H54 (cell line): ENCODE measurements around the gene BPGM.

Experiments
- DNase-seq: peaks from one replicate; pipeline ENCODE4 v3.0.0; 2011; ENCODE audit warnings: low spot score, mixed read lengths; ENCODE audit not compliant: insufficient read length
- FAIRE-seq: peaks from 3 replicates; lab custom pipeline; 2011; peaks lifted over from hg19 to GRCh38; lab: Jason Lieb, UNC
- POLR2A ChIP-seq: IDR thresholded peaks from 2 replicates; pipeline ENCODE4 v1.6.1; 2011; ENCODE audit warnings: low read depth, mild to moderate bottlenecking, low read length

The BPGM gene

DNA sequence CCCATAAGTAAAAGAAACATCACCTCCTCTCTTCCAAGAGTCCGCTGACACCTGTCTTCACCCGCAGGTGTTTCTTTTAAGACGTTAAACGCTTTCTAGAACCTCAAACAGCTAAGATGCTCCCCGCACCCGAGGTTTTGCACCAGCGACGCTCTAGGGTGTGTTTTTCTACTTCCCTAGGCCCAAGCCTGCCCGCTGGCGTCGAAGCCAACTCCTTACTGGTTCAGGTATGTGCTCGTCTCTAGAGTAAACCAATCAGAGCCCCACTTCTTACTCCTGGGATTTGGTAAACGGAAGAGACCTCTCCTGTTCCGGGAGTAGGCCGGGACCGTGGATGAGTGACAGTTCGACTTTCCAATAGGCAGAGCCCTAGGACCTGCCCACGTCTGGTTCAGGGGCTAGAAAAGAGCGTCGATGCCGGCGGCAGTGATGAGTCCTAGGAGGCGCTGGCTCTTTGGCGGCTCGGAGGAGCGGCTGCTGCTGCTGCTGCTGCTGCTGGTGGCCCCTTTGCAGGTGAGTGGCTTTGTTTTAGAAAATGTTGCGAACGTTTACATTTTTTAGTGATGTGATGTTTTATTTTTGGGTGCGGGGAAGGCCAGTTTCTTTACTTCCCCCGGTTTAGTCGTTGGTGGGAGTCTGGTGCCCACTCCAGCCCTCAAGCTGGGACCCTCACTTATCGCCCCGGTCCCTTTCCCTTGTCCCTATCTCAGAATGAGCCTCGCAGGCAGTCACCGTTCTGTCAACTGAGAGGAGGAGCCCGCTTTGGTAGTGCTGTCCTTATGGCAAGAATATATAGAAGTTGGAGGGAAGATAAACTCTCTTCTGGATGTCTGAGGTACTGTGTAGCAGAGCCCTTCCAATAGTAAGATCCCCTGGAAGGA lies at the start of gene BPGM:
BPGM (plus strand) TSS at position 429 of the 881 bp plus-strand sequence. CDS start 14,655 bp downstream, outside the sequence.
- DNase-seq (peak; percentile 84), FAIRE-seq (peak; percentile 88)
- TF ChIP-seq POLR2A, result peak; percentile 88

DNA sequence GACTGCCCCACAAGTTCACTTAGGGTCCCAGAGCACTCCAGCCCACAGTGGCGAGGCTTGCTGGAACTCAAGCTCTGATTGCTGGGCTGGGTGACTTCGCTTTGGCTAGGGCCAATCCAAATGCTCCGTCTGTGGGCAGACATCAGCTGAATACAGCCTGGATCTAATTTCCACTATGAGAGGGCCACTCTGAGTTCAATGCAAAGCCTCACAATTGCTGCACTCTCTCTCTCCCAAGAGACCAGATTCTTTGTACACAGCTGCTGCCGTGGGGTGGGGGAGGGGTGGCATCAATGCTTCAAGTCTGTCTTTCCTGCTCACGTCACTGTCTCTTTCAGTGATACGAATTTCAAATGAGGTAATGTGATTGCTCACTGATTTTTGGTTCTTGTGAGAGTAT lies 47.3 kb upstream of the BPGM start:
- FAIRE-seq (no peak), DNase-seq (no peak)
- TF ChIP-seq POLR2A, result no peak

DNA sequence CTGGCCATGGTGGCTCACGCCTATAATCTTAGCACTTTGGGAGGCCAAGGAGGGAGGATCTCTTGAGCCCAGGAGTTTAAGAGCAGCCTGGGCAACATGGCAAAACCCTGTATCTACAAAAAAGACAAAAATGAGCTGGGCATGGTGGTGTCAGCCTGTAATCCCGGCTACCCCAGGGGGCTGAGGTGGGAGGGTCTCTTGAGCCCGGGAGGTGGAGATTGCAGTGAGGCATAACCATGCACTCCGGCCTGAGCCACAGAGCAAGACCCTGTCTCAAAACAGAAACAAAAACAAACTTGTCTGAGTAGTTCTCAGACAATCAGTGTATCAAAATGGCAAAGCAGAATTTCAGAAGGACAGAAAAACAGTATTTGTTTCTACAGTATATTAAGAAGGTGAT lies 45.2 kb upstream of the BPGM start:
- no peak for TF ChIP-seq POLR2A
- DNase-seq, result no peak
- no peak for FAIRE-seq

DNA sequence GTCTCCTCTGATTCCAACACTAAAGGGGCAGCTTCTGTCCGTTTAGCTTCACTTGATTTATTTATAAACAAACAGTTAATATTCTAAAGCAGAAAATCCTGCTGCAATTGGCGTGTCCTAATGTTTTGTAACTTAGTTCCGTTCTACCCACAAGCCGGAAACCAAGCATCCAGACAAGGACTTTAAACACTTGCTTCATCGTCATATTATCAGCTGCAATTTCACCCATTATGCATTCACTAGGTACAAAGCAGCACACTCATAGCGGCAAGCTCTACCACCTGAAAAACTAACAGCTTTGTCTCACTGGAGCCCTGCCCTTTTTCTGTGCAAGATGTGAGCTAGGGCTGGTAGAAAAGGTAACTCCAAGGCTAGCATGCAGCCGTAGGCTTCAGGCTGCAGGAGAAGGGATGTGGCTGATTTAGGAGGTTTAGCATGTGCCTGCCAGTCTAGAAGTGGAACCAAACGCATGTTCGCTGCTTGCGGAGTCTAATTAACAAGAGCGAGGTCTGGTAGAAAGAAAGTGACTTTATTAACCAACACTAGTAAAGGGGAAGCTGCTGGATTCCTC lies 43.7 kb upstream of the BPGM start:
- DNase-seq (no peak), FAIRE-seq (no peak)
- no peak for TF ChIP-seq POLR2A

DNA sequence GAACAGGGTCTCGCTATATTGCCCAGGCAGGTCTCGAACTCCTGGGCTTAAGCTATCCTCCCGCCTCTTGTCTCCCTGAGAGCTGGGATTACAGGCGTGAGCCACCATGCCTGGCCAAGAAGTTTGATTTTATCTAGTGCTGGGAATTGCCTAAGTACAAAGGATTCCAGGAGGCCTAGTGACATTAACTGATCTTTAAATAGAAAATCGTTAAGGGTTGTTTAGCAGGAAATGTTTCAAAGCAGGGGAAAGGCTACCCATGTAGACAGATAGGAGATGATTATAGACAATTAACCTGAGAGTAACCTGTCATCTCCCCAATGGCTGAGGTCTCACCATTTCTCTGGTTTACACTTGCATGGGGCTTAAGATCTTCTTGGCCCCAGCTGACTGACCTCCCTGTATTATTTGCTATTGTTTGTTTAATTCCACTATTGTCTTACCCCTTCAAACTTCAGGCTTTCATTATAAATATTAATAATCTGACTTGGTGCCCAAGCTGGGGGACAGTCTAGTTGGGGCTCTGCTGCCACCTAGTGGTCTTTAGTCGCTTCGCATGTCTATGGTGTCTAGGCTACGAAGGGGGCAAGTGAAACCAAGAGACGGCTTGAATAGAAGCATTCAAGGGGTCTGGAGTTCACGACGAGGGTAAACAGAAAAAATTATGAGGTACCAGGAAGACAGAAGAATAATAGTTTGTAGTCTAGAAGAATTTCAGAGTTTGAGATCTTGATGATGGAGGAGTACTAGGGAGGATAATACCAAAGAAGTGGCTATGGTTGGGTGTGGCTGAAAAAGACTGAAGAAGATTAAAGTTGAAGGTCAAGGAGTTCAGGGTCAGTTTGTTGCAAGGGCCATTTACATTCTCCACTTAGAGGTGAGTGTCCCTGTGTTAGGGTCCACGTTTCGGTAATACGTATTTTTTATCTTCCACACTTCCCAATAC lies 40.4 kb upstream of the BPGM start:
- FAIRE-seq, result no peak
- DNase-seq, result peak; percentile 15

DNA sequence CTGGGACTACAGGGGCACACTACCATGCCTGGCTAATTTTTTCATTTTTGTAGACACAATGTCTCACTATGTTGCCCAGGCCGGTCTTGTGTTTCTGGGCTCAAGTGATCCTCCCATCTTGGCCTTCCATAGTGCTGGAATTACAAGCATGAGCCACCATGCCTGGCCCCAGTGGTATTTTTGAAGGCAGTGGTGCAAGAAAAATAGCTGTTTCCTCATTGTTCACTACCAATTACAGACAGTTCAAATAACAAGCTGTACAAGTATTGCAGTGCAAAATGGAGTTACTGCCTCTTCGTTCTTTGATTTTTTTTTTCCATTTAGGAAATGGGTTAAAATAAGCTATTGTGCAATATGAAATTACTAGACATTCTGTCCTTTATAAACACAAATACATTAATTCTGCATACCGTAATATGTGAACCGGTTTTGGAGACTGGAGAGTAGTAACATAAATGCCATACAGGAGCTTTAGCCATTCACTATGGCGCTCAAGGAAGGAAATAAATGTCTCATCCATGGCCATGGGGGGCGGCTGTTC lies 35.0 kb upstream of the BPGM start:
- FAIRE-seq, result no peak
- DNase-seq, result no peak
- TF ChIP-seq POLR2A, result no peak

More for the DNA sequence above, 40.4 kb upstream of the BPGM start:
- TF ChIP-seq POLR2A, result no peak

DNA sequence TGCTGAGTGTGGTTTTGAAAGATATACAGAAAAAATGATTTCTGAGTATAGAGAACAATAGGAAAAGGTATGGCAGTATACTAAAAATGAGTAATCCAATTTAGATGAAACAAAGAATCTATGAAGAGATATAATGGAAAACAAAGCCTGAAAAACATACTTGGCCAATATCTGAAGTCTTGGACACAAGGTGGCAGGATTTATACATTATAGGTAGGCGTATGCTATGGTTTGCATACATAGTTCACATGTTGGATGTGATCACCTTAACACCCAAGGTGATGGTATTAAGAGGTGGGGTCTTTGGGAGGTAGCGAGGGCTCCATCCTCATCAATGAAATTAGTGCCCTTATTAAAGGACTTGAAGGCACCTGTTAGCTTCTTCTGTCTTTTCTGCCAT lies 34.5 kb upstream of the BPGM start:
- TF ChIP-seq POLR2A, result no peak
- DNase-seq (no peak), FAIRE-seq (no peak)

DNA sequence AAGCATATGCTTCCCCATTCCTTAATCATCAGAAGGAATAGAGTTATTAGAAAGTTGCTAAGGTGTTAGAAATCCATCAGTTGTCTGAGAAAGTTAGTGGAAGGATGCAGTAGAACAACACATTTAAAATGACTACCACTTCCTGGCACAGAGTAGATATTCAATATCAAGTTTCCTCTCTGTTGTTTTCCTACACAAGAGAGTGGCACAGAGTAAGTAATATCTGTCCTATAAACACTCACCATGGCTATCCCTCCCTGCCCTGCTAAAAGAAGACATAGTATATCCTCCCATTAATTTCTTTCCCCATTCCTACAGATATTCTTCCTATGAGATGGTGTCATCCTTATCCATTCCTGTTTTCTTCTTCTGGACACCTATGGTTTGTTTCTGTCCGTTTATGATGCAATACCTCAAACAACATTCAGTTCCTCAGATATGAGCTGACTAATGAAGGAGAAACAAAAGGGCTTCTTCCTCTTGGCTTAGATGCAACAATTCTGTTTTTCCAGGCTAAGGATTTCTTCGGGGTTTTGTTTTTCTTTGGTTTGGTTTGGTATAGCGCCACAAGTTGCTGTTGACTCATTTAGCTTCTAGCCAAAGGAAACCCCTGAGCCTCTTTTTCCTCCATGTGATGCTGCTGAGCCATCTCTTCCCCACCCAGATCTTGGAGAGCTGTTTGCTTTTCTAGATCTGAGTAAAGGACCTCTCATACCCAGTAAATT lies 32.9 kb upstream of the BPGM start:
- DNase-seq (peak; percentile 18), FAIRE-seq (peak; percentile 11)
- TF ChIP-seq POLR2A, result no peak

DNA sequence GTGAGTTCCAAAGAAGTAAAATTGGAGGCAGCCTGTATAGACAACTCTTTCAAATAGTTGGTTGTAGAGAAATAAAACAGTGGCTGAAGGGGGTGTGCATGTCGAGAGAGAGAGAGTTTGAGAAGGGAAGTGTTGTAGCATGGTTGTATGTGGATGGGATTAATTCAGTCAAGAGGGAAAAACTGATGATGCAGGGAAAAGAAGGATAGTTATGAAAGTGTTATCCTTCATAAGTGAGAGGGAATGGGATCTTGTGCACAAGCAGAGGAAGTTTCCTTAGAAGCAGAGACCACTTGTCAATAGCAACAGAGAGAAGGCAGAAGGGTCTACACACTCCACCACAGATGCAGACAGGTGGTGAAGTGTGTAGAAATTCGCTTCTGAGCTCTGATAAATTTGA lies 30.0 kb upstream of the BPGM start:
- FAIRE-seq (no peak), DNase-seq (no peak)
- TF ChIP-seq POLR2A, result no peak

DNA sequence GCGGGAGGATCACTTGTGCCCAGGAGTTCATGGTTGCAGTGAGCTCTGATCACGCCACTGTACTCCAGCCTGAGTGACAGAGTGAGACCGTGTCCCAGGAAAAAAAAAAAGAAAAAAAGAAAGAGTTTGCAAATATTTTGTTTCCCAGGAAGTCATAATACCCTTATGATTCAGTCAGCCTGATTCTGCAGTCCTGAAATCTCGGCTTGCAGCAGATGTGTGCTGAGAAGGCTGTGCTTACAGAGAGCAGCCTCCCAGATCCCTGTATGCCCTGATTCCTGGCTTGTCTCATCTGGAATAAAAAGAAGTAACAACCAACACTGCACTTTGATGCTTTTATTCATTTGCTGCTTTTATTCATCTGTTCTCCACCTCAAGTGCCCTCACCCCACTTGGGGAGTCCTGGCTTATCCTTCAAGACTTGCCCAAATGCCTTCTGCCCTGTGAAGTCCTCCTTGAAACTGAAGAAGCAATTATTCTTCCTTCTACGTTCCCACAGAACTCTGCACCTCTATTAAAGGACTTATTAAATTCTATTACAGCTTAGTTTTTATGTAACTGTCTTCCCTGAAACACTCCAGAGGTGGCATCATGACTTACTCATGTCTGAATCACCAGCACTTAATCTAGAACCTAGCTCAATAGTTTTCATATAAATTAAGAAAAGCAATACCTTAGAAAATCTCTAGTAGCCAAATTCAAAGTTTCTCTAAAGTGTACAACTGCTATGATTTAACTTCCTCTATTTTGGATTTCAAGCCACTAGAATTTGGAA lies 27.7 kb upstream of the BPGM start:
- TF ChIP-seq POLR2A, result no peak
- DNase-seq (no peak), FAIRE-seq (no peak)

DNA sequence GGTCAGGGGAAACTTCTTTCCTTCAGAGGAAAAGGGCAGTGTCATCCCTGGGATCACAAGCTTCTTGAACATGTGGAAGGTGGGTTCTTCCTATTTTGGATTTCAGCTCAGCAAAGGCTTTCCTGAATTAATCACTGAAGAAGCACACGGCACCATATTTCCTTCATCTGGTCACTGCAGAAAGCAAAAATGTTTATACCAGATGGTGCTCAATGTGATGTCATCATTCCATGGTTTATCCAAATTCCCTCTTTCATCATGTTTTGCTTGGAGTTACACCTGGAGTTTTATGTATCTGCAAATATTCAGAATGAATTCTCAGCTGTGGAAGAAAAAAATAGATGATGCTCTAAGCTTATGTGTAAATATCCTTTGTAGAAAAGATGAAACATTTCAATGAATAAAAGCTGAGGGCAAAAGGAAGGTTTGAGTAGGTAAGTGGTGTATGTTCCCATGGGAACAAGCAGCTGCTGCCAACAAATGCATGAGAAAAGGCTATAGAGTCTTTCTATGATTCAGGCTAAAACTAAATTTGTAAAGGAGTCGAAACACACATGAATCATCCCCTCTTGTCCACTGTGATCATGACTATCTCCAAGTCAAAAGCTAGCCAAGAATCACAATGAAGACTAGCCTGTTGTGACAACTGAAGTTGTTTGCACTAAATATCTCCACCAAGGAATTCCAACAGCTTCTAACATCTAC lies 26.9 kb upstream of the BPGM start:
- peak; percentile 21 for DNase-seq
- TF ChIP-seq POLR2A, result no peak
- FAIRE-seq, result peak; percentile 86
